Ammon's horn (tissue), 1 donor: ENCODE measurements around the gene TMEM86A.

Source experiments
- DNase-seq: peaks from one replicate; pipeline ENCODE4 v3.0.0-alpha.2; 2016; ENCODE audit warnings: low spot score

Gene TMEM86A

DNA sequence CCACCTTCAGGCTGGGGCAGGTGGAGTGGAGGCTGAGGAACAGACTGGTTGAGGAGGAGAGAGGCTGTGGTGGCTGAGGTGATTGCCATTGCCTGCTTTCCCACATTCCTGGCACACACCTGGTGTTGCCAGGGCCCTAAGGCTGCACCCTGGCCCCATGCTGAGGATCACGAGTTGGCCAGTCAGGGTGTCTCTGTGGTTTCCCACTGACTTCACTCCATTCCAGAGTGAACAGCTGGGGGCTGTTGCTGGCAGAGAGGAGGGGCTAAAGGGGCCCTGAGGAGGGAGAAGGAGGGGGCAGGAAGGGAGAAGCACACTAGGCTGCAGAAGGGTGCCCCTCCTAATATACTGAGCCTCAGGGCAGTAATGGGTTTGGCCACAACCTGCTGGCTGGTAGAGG, 1.8 kb downstream of the TMEM86A start:
- DNase-seq = peak; percentile 50

DNA sequence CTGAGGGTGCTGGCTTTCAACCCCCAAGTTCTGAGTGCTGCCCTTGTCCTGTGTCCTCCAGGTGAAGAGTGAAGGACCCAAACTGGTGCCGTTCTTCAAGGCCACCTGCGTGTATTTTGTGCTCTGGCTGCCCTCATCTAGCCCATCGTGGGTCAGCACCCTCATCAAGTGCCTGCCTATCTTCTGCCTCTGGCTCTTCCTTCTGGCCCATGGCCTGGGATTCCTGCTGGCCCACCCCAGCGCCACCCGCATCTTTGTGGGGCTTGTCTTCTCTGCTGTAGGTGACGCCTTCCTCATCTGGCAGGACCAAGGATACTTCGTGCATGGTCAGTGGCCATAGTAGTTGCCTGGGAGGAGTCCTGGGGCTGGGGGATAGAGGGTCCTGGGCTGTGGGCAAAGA, 2.3 kb downstream of the TMEM86A start:
- no peak for DNase-seq

DNA sequence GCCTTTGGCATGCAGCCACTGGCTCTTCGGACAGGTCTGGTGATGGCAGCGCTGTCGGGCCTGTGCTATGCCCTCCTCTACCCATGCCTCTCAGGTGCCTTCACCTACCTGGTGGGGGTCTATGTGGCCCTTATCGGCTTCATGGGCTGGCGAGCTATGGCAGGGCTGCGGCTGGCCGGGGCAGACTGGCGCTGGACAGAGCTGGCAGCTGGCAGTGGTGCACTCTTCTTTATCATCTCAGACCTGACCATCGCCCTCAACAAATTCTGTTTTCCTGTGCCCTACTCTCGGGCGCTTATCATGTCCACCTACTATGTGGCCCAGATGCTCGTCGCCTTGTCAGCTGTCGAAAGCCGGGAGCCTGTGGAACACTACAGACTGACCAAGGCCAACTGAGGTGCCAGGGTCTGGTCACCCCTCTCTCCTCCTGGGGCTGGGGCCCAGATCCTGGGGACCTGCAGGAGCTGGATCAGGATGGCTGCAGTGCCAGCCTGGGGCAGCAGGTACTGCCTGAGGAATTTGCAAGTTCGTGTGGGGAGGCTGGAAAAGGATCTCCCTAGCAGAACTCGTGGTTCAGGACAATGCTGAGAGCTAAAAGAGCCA, 3.1 kb downstream of the TMEM86A start:
- no peak for DNase-seq

DNA sequence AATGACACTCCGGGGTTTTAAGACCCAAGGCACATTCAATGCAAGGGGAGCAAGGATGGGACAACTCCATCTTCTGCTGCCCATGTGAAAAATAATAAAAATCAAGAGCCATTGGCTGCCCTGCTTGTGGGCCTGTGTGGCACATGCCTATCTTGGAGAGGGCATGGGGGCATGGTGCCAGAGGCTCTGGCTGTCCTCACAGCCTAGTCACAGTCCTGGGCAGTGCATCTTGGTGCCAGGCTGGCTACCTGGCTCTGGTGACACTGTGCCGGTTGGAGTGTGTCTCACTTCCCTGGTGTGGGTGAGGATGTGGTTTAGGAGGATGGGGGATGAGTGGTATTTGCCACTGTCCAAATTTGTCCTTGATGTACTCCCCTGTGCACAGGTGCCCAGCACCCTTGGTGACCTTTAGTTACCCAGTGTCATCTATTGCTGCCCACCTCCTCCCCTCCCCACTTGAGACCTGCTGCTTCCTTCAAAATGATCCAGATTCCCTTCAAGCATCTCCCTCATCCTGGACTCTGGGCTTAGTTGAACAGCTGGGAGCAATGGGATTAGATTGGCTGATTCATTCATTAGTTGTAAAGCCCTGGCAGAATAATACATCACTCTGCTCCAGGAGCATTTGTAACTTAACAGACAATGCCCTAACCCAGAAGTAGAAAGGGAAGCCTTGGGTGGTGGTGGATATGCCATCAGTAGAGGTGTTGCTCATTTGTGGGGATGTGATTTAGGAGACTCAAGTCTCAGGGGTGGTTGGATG, 4.6 kb downstream of the TMEM86A start:
- no peak for DNase-seq

DNA sequence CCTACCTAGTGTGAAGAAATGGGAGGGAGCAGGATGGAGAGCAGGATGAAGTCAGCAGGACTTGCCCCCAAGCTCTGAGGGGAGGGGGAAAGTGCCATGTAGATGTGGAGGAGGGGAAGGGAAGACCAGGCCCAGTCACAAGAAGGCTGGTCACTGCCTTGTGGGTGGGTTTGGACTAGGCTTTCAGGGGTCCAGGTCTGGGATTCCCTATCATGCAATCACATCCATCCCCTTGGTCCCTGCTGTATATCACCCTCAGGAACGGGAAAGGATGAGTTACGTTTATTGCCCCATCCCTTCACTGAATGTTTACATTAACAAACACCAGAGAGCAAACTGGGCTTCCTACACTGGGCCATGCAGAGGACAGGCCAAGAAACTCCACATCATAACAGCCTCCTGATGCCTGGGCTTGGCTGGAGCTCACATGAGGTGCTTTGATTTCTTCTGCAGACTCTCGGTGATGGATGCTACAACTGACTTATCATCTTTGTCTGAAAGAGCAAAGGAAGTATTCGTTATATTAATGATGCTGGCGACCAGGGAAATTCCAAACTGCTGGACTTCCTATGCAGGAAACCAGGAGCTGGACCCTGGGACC, 5.6 kb downstream of the TMEM86A start:
- DNase-seq = no peak

DNA sequence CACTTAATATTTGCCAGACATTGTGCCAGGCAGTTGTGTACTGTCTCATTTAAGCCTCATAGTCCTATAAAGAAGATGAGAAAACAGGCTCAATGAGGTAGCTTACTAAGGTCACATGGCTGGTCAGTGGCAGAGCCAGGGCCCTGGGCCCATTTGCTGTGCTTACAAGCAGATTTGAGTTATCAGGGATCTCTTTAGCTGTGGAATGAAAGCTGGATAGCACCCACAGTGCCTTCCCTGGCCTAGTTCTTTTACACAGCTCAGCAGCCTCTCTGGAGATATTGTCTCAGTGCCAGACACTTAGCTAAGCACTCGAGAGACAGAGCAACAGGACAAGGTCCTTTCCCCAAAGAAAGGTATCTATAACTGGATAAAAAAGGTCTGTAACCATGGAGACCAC, 6.1 kb downstream of the TMEM86A start:
- DNase-seq = no peak

DNA sequence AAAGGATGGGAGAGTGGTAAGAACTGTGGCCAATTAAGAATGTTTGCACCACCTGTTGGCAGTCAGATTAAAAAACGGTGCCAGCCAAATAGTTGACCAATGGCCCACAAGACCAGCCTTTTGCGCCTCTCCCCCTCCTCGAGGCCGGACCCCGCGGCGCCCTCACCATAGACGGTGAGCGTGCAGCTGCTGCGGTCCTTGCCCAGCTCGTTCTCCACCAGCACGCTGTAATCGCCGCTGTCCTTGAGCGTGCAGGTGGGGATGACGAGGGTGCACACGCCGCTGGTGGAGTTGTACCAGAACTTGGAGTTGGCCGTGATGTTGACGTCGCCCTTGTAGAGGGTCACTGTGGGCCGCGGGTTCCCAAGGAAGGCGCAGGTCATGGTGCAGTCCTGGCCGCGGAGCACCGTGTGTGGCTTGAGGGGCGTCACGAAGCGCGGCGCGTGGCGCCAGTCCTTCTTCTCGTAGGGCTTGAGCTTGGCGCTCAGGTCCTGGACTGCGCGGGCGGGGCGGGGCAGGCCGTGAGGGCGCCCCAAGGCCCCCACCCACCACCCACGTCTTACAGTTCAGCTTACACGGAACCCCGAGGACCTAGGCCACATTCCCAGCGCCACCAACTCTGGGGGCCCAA, 7.2 kb downstream of the TMEM86A start:
- peak; percentile 48 for DNase-seq

DNA sequence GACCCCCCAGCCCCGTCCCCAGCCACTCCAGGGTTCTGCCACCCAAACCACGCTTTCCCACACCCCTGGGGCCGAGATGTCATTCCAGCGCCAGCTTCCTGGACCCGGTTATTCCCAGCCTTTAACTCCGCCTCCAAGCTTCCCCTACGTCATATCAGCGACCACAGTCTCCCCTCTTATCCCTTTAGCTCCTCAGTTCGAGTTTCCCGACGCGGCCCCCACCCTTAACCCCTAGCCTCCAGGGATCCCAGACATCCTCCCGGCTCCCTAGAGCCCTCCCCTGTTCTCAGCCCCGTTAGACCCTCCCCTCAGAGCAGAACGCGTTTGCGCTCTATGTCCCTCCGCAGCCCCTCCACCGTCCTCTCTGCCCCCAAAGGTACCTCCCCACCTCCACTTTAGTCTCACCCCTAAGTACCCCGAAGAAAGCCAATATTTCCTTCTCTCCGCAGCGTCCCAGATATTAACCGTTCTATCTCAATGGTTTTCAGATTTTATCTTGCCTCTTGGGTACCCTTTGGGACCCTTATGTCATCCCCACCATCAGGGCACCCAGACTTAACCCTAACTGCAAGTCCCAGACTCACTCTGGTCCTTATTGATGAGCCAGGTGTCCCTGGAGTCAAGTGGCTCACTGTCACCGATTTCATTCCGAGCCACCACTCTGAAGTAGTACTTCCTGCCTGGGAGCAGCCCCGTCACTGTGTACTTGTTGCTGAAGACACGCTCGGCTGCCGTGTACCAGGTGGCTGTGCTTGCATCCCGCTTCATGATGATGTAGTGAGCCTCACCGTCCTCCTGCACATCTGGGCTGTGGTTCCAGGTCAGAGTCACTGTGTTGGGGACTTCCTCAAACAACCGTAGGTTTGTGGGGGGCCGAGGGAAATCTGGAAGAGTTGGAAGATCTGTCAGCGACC, 8.0 kb downstream of the TMEM86A start:
- peak; percentile 61 for DNase-seq

DNA sequence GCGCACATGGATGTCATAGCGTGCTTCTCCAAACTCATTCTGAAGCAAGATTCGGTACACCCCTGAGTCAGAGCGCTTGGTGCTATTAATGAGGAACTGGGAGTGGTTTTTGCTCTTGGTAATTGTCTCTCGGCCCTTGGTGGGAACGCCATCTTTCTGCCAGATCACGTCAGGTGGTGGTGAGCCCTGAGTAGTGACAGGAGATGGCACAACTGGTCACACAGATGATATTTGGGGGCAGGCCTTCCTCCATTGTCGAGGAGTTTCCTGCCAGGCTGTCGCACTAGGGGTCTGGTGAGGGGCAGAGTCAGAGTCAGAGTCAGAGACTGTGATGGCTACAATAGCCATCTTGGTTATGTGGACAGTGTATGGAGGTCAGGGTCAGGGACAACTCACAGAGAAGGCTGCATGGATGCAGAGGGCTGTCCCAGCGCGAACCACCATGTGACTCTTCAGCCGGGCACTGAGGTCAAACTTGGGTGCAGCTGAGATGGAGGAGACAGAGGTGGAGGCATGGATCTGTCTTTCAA, 9.3 kb downstream of the TMEM86A start:
- no peak for DNase-seq

DNA sequence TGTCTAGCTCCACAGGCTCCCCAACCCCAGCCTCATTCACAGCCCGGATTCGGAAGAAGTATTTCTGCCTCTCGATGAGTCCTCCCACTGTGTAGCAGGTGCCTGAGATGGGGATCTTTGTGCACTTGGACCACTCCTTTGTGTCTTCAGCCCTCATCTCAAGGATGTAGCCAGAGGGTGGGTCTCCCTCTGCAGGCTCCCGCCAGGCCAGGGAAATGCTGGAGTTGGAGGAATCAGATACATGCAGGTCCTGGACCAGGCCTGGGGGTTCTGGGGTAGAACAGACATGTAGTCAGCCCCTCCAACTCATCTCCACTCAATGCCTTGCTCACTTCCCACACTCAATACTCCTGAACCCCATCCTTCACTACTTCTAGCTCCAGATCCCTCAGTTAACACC, 10.8 kb downstream of the TMEM86A start:
- DNase-seq = no peak

DNA sequence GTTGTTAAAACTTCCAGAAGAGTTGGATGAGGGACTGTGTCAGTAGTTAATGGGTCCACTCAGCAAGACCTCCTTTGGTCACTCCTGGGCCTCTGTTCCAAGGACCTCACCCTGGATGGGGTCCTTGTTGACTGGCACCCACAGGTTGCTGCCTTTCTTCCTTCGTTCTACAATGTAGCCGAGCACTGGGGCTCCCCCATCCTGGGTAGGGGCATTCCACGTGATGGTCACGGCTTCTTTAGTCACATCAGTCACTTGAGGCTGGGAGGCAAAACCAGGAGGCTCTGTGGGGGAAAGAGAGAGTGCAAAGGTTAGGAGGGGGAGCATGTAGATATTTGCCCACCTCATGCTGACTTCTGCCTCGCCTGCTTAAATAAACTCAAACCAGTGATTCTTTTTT, 12.0 kb downstream of the TMEM86A start:
- DNase-seq = no peak

DNA sequence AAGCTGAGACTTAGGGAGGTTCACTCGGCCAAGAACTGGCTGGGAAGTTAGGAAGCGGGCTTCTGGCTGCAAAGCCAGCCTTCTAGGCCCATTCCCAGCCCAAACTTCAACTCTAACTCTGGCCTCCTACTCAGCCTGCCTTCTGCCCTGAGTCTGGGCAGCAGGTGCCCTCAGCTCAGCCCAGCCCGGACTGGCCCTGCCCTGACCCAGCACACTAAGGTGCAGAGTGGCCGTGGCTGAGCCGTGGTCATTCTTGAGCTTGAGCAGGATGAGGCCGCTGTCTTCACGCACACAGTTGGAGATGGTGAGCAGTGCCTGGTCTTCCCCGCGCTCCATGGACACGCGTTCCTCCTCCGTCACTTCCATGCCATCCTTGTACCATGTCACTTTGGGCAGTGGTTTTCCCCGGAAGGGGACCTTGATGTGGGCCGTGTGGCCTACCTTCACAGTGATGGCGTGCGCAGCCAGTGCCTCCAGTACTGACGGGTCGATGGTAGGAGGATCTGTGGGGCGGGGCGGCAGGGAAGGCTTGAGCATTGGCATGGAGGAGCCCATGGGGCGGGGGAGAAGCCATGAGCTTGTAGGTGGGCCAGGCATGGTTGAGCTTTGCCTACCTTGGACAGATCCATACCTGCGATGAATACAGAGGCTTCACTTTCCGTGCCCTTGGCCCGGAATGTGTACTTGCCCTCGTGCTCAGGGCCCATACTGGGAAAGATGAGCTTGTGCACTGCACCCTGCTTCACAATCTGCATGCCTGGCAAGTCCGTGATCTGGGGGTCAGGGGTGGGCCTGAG, 15.3 kb downstream of the TMEM86A start:
- DNase-seq = no peak

DNA sequence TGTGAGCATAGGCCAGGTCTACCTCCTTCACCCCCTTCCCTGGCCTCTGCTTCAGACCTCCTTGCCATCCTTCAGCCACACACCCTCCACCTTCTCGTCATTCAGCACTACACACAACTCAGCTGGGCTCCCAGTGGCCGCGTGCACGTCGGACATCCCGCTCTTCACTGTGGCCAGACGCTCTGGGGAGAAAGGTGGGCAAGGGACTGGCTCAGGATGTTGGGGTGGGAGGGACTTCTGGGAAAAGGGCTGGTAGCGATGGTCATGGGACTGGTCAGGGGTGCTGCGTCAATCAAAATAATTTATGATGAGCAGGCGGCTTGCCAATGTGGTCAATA, 15.8 kb downstream of the TMEM86A start:
- DNase-seq = no peak

DNA sequence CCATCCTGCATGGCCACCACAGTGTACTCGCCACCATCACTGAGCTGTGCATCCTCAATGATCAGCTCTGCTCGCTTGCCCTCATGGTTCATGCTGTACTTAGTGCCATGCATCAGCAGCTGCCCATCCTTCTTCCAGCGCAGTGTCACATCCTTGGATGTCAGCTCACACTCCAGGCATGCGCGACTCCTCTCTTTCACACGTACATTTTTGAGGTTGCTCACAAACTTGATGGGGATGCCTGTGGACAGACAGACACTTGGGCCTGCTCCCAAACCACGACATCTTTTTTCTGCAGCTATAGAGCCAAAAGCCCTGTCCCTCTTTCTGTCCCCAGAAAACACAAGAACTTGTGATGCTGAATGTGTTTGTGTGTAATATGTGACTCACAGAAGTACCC, 16.9 kb downstream of the TMEM86A start:
- no peak for DNase-seq

DNA sequence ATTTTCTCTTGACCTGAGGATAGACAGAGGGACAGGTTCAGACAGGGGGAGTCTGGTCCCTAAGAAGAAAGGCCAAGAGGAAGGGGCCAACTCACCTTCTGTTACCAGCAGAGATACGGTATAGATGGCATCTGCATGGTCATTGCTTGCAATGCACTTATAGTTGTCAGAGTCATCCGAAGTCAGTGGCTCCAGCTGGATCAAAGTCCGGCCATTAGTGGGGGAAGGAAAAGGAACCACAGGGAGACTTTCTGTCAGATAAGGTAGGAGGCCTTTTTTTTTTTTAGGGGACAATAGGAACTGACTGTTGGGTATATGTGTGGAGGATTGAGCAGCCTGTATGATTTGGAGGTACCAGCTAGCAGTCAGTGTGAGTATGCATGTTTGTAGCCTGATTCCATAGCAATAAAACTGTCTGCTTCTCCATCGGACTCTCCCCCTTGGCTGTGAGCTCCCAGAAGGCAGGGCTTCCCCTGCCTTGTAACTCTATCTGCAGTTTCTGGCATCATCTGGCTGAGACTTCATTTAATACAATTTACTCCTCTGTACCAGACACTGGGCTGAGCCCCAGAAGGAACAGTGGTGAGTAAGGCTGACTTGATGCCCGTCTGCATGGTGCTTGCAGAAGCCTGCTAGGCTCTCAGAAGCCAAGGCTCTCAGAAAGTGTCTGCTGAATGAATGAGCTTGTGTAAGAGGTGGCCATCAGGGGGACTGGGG, 21.7 kb downstream of the TMEM86A start:
- DNase-seq = peak; percentile 49

DNA sequence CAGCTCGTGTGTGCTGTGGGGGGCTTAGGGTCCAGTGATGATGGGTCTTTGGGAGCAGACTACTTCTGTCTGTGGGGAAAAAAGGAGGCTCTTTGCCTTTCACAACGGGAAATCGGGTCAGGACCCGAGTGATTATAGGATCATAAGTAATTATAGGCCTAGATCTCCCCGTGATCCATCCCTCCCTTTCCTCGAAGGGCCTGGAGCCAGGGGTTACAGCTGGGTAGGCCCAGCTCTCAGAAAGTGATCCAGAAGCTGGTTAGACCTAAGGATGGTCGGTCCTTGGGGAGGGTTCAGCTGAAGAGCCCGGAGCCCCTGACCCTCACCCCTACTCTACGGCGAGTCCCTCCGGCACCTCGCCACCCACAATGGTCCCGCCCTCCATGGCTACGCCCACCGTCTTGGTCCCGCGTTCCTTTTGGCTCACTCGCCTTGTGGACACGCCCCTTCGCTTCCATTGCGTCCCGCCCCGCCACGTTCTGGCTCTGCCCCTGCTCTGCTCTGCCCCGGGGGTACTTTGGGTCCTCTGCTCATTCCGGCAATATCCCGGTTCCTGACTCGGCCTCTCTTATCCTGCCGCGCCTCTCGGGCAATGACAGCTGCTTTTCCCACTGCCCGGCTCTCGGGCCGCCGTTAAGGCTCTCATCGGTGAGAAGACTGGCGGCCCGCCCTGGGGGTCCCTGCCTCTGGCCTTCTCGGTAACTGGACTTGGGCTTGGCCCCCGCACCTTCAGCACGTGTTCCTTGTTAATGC, 22.4 kb downstream of the TMEM86A start:
- DNase-seq = peak; percentile 86

DNA sequence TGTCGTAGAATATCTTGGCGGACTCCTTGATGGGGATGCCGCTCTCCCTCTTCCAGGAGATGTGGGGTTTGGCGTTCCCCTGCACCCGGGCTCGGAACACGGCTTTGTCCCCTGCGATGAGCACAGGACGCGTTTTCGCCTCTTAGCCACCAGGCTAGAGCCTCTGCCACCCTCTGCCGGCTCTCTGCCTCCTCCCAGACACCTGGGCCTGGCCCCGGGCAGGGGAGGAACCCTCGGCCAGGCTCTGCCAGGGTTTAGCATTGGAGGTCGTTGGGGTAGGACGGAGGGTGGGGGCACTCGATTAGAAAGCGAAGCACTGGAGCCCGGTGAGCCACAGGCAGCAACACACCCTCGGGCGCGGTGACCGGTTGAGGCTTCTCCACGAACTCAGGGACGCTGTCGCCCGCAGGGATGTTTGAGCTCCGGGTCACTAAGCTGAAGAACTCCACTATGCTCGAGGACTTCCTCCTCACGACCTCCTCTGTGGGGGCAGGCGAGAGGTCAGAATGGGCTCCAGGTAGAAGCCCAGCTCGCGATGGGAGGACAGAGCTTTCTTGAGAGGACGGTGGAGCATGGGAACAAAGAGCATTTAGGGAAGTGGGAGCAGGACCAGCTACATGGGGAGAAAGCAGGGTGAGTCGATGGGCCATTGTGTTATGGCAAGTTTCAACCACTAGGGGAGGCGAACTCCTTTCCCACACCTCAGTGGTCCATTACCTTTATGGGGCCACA, 23.1 kb downstream of the TMEM86A start:
- DNase-seq = peak; percentile 66

DNA sequence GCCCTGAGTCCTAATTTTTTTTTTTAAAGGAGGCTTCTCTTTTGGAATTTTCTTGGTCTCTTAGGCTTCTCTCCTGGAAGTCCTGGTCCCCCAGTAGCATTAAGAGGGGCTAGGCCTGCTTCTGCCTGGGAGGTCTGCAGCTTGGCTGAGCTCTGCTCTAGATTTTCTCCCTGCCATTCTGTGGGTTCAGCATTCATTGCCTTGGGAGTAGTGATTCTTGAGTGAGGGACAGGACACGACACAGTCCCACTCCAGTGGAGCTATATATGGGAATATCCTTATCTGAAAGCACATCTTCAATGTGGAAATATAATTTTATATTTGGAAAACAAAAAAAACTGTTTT, 23.7 kb downstream of the TMEM86A start:
- no peak for DNase-seq

DNA sequence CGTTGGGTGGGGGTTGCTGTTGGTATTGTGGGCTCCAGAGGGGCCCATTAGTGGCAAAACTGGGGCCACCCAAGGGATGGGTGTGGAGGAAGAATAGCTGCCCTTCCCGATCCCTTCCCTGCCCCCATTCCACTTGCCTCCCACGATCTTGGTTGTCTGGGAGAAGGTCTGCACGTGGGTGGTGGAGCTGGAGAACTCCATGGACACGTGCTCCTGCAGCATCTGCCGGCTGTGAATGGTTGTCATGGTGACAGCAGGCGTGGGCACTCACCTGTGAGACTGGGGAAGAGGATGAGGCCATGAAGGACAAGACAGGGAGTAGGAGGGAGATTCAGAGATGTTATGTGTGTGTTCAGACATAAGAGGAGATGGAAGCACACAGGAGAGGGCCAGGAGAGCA, 25.4 kb downstream of the TMEM86A start:
- DNase-seq = peak; percentile 60
